Measurements from ENCODE around the gene EPN2. TPM values are rescaled to one million over a fixed set of nuclear protein-coding genes. Genes with fewer than 3 reads are reported as not detected.

Gene EPN2
- total and polyA plus RNA-seq, 2 donors (not counting 1 experiment from before 2014, with no cell fraction given), result 23.8 to 36.0 TPM

DNA sequence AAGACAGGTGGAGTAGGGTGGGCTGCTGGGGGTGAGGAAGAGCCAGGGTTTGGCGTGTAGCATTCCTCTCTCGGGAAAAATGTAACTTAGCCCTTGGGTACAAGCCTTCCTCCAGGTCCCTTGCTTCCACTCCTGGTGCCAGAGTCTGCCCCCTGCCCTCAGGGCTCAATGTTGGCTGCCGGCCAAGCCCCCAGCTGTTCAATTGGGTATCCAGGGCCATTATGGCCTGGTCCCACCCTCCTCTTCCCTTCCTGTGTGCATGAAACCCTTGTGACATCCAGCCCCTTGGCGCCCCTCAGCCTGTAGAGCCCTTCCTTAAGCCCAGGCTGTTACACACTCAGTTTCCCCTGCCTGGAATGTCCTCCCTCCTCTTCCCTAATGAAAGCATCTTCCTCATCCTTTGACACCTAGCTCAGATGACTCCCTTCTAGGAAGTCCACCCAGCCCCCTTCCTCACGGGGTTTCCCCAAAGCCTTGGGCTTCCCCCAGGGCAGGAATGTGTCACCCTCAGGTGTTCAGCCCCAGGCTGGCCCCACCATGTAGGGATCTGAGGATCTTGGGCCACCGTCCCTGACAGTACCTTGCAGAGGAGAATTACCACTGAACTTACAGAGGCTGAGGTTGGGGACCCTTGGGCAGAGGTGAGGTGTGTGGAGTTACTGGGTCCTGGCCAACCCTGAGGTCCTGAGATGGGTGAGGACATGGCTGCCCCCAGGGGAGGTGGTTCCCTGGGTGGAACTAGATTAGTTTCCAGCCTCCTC is 95.4 kb downstream of the EPN2 start:
- Histone ChIP-seq H3K4me3 (replicated peaks in 1 of 4; ENCODE audit: control extremely low read depth in 1 of 4, insufficient read depth in 1 of 4, low read depth in 3 of 4, low read length in 4 of 4) (no peak overlapping the region), H3K27ac (ENCODE audit: insufficient read depth, low read length) (no peak overlapping the region), H2AFZ (ENCODE audit: low read length) (no peak overlapping the region), H3K36me3 (ENCODE audit: control insufficient read depth, insufficient read depth, low read length) (peaks cover 13% of the 10 kb centered on the region), H3K9me3 (ENCODE audit: control insufficient read depth, insufficient read depth, low read depth, low read length) (no peaks in the 10 kb centered on the region), H3K9ac (ENCODE audit: insufficient read depth, low read length) (no peak overlapping the region), H4K20me1 (ENCODE audit: control insufficient read depth, extremely low read depth, insufficient read depth, low read length) (no peaks in the 10 kb centered on the region), H3K4me2 (ENCODE audit: extremely low read depth, insufficient read depth, low read length) (no peak overlapping the region), H3K4me1 (ENCODE audit: control insufficient read depth, extremely low read depth, insufficient read depth, low read length) (peaks cover 27% of the 10 kb centered on the region), H3K27me3 (ENCODE audit: control insufficient read depth, insufficient read depth, low read length) (no peaks in the 10 kb centered on the region), H3K79me2 (ENCODE audit: control insufficient read depth, insufficient read depth, low read length) (no peaks in the 10 kb centered on the region)
- TF ChIP-seq EZH2 (IDR thresholded peaks at IDR 0.05; ENCODE audit: low read length, missing control alignments), result no peak
- TF ChIP-seq, protein P1, sequence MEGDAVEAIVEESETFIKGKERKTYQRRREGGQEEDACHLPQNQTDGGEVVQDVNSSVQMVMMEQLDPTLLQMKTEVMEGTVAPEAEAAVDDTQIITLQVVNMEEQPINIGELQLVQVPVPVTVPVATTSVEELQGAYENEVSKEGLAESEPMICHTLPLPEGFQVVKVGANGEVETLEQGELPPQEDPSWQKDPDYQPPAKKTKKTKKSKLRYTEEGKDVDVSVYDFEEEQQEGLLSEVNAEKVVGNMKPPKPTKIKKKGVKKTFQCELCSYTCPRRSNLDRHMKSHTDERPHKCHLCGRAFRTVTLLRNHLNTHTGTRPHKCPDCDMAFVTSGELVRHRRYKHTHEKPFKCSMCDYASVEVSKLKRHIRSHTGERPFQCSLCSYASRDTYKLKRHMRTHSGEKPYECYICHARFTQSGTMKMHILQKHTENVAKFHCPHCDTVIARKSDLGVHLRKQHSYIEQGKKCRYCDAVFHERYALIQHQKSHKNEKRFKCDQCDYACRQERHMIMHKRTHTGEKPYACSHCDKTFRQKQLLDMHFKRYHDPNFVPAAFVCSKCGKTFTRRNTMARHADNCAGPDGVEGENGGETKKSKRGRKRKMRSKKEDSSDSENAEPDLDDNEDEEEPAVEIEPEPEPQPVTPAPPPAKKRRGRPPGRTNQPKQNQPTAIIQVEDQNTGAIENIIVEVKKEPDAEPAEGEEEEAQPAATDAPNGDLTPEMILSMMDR (conservative IDR thresholded peaks at IDR 0.05 in 1 of 2, IDR thresholded peaks at IDR 0.05 in 1 of 2; ENCODE audit: low read depth in 1 of 2, low read length in 2 of 2), result no peak
- no peak for DNase-seq (ENCODE audit: low read depth in 2 of 2)

DNA sequence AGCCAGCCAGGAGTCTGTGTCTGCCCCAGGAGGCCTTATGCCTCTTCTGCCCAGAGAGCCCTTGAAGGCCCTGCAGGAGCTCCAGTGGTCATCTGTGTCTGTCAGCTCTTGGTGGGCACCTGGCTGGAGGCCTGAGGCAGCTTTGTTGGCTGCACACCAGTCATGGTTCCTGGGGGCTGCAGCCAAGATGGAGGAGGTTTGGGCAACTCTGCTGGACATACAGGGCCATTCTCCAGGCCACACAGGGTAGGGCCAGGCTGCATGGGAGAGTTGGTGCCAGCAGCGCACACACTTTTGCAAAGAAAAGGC is 95.9 kb downstream of the EPN2 start:
- no peaks in the 10 kb centered on the region for H3K9me3 ChIP-seq (ENCODE audit: control insufficient read depth, insufficient read depth, low read depth, low read length)
- H3K36me3 ChIP-seq (ENCODE audit: control insufficient read depth, insufficient read depth, low read length), result peaks cover 13% of the 10 kb centered on the region
- no peaks in the 10 kb centered on the region for H3K79me2 ChIP-seq (ENCODE audit: control insufficient read depth, insufficient read depth, low read length)
- H4K20me1 ChIP-seq (ENCODE audit: control insufficient read depth, extremely low read depth, insufficient read depth, low read length), result no peaks in the 10 kb centered on the region
- H3K4me3 ChIP-seq (replicated peaks in 1 of 4; ENCODE audit: control extremely low read depth in 1 of 4, insufficient read depth in 1 of 4, low read depth in 3 of 4, low read length in 4 of 4), result no peak overlapping the region
- TF ChIP-seq, protein P1 (conservative IDR thresholded peaks at IDR 0.05 in 1 of 2, IDR thresholded peaks at IDR 0.05 in 1 of 2; ENCODE audit: low read depth in 1 of 2, low read length in 2 of 2), result no peak
- TF ChIP-seq EZH2 (IDR thresholded peaks at IDR 0.05; ENCODE audit: low read length, missing control alignments), result no peak
- no peaks in the 10 kb centered on the region for H3K27me3 ChIP-seq (ENCODE audit: control insufficient read depth, insufficient read depth, low read length)
- H3K27ac ChIP-seq (ENCODE audit: insufficient read depth, low read length), result no peak overlapping the region
- H3K9ac ChIP-seq (ENCODE audit: insufficient read depth, low read length), result no peak overlapping the region
- H2AFZ ChIP-seq (ENCODE audit: low read length), result no peak overlapping the region
- H3K4me2 ChIP-seq (ENCODE audit: extremely low read depth, insufficient read depth, low read length), result no peak overlapping the region
- peaks cover 30% of the 10 kb centered on the region for H3K4me1 ChIP-seq (ENCODE audit: control insufficient read depth, extremely low read depth, insufficient read depth, low read length)
- no peak for DNase-seq (ENCODE audit: low read depth in 2 of 2)

DNA sequence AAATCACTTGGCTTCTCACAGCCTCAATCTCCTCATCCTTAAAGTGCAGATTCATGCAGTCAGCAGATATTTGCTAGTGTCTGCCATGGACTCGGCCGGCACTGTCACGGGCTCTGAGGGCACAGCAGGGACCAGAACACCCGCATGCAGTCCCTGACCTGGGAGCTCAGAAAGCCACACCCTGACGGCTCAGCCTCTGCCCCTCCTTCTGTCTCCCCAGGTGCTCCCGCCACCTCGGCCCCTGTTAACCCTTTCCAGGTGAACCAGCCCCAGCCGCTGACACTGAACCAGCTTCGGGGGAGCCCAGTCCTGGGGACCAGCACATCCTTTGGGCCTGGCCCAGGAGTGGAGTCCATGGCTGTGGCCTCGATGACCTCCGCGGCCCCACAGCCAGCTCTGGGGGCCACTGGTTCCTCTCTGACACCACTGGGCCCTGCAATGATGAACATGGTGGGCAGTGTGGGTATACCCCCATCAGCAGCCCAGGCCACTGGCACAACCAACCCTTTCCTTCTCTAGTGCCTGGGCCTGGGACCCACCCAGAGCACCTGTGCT is 96.6 kb downstream of the EPN2 start:
- DNase-seq (ENCODE audit: low read depth in 2 of 2), result no peak
- Histone ChIP-seq H3K36me3 (ENCODE audit: control insufficient read depth, insufficient read depth, low read length) (peaks cover 13% of the 10 kb centered on the region), H3K79me2 (ENCODE audit: control insufficient read depth, insufficient read depth, low read length) (no peaks in the 10 kb centered on the region), H3K9me3 (ENCODE audit: control insufficient read depth, insufficient read depth, low read depth, low read length) (no peaks in the 10 kb centered on the region), H4K20me1 (ENCODE audit: control insufficient read depth, extremely low read depth, insufficient read depth, low read length) (no peaks in the 10 kb centered on the region), H3K4me2 (ENCODE audit: extremely low read depth, insufficient read depth, low read length) (no peak overlapping the region), H2AFZ (ENCODE audit: low read length) (no peak overlapping the region), H3K4me3 (replicated peaks in 1 of 4; ENCODE audit: control extremely low read depth in 1 of 4, insufficient read depth in 1 of 4, low read depth in 3 of 4, low read length in 4 of 4) (no peak overlapping the region), H3K9ac (ENCODE audit: insufficient read depth, low read length) (no peak overlapping the region), H3K27ac (ENCODE audit: insufficient read depth, low read length) (no peak overlapping the region), H3K4me1 (ENCODE audit: control insufficient read depth, extremely low read depth, insufficient read depth, low read length) (peaks cover 30% of the 10 kb centered on the region), H3K27me3 (ENCODE audit: control insufficient read depth, insufficient read depth, low read length) (no peaks in the 10 kb centered on the region)
- TF ChIP-seq EZH2 (IDR thresholded peaks at IDR 0.05; ENCODE audit: low read length, missing control alignments), result no peak
- TF ChIP-seq, protein P1 (conservative IDR thresholded peaks at IDR 0.05 in 1 of 2, IDR thresholded peaks at IDR 0.05 in 1 of 2; ENCODE audit: low read depth in 1 of 2, low read length in 2 of 2), result no peak
